ENCODE data around the gene CTSA.
A peak's percentile ranks its signal among the peaks of the same experiment; 100 is the strongest.
"Not testable (repeated sequence)": the region's sequence is repeated elsewhere in the genome, so short reads cannot be mapped to it uniquely, and the experiment has no call there.

CTSA gene

GRCh38 chr20:45919542-45920399, 28.6 kb downstream of the CTSA start:
- DNase-seq, result no peak

GRCh38 chr20:45920462-45921336, 29.6 kb downstream of the CTSA start:
- no peak for DNase-seq

- no peak for DNase-seq
Observed at GRCh38 chr20:45921337-45922189, 30.4 kb downstream of the CTSA start.

GRCh38 chr20:45924391-45925261, 33.5 kb downstream of the CTSA start:
- peak; percentile 68 for DNase-seq

DNA sequence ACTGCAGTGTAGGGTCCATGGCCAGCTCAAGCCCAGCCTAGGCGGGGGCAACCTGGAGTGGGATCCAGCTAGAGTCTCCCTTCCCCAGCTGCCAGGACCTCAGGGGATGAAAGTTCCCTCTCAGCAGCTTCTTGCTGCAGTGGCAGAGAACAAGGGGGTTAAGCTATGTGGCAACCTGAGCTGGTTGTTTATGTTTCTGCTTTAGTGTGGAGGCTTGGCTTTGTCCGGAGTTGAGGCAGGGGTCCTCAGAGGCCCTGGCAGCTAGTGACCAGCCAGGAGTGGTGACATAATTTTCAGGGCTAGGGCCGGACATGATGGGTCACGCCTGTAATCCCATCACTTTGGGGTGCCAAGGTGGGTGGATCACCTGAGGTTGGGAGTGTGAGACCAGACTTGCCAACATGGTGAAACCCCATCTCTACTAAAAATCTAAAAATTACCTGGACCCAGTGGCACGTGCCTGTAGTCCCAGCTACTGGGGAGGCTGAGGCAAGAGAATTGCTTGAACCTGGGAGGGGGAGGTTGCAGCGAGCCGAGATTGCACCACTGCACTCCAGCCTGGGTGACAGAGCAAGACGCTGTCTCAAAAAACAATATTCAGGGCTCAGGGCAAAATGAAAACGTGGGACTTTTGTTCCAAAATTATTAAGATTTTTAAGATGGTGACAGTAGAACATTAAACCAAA, 34.8 kb downstream of the CTSA start:
- DNase-seq, result no peak

GRCh38 chr20:45926731-45927070, 35.6 kb downstream of the CTSA start:
- DNase-seq, result no peak

GRCh38 chr20:45927071-45927878, 36.1 kb downstream of the CTSA start:
- peak; percentile 42 for DNase-seq

DNA sequence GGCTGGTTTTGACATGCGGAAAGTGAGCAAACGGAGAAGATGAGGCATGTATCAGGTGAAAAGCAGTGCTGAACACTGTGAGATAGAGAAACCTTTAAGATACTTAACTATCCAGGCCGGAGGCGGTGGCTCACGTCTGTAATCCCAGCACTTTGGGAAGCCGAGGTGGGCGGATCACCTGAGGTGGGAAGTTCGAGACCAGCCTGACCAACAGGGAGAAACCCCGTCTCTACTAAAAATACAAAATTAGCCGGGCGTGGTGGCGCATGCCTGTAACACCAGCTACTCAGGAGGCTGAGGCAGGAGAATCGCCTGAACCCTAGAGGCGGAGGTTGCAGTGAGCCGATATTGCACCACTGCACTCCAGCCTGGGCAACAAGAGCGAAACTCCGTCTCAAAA, 40.5 kb downstream of the CTSA start:
- DNase-seq, result not testable (repeated sequence)

DNA sequence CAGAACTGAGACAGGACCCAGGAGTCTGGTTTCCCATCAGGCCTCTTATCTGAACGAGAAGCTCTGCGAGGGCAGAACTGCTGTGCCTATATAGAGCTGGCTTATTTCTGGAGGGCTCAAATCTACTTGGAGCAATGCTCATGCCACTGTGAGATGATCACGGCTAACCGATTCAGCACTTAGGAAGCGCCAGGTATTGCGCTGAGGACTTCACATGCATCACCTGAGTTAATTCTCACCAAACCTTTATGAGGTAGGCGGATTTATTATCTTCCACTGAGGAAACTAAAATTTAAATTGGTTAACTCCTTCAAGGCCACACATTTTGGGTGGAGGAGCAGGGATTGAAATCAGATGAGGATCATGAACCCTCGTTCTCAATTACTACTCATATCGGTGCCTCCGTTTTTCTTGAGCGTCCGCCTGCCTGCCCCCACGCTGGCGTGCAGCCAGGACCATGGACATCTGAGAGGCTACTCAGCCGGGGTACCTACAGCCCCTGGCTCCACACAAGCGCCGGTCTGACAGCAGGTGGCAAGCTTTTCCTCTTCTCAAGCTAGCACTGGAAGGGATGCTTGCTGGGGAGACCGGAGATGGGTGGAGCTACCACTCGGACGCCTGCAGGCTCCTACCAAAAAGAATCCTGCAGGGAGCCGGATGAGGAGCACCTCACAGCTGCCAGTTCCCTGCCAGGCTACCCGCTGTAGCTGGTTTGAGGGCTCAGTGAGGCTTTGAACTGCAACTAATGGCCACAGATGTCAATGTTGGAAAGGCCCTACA, 42.3 kb downstream of the CTSA start:
- DNase-seq, result peak; percentile 96

DNA sequence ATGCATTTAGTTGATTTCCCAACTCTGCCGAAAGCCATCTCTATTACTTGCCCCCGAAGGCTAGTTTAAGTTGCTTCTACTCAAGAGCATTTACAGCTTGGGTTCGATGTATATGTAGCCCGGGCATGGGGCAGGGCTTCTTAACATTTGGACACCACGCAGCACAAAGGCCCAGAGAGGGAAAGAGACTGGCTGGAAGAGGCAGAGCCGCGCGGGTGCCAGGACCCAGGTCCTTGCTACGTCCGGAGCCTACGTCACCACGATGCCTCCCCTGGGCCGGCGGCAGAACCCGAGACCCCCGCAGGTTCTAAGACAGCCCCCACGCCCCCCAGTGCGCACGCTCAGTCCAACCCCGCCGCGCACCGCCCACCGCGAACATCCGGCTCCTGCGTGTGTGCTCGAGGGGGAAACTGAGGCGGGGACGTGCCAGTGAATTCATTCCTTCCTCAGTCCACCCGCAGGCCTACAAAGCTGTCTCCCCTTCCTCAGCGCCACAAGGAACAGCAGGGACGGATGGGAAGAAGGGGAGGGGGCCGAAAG, 43.0 kb downstream of the CTSA start:
- peak; percentile 81 for DNase-seq

GRCh38 chr20:45934586-45935415, 43.7 kb downstream of the CTSA start, which contains the start of gene PCIF1:
TSS of gene PCIF1 (plus strand) at chr20:45934683. CDS start at chr20:45939000, 4,317 bp downstream.
- peak; percentile 99 for DNase-seq

DNA sequence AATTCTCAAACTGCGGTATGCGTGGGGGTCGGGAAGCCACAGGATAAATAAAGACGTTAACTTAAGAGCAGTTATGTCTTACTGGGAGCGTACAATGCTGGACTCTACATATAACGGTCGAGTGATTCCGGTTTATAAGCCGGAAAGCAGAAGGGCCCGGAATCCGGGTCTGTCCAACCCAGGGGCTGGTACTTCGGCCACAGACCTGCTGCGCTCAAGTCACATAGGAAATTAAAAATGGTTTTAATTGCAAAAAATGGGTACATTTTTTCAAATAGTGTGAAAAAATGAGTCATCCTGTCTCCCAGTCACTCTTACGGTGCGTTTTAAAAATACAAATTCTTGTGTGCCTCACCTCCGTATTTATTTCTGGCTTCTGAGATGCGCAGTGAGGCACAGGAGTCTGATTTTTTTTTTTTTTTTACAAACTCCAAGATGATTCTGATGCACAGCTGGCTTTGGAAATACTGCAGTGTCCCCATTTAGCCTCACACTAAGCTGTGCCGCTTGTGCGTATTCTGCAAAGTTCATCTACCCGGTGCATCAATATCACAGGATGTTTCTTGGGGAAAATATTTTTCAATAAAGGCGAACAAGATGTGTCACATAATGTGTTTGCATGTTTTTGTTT, 44.4 kb downstream of the CTSA start:
- DNase-seq, result no peak

GRCh38 chr20:45937765-45938164, 46.6 kb downstream of the CTSA start:
- no peak for DNase-seq

- DNase-seq, result peak; percentile 31
Observed at GRCh38 chr20:45938727-45939438, 47.7 kb downstream of the CTSA start.

- DNase-seq, result no peak
Observed at GRCh38 chr20:45940053-45940452, 48.9 kb downstream of the CTSA start.

GRCh38 chr20:45940469-45940868, 49.3 kb downstream of the CTSA start:
- no peak for DNase-seq

DNA sequence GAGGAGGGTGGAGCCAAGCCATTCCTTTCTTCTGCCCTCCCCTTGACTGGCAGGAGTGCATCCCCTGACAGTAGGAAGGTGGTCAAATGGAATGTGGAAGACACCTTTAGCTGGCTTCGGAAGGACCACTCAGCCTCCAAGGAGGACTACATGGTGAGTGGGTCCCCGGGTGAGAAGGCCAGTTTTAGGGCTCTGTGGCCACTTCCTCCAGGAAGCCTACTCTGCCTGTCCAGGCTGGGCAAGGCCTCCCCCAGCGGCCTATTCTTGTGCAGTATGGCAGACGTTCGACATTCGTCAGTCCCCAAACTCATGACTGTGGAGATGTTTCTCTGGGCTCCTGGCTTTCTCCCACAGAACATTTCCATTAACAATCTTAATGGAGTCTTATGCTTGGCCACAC, 52.5 kb downstream of the CTSA start:
- DNase-seq, result no peak

All from DMS53 (cell line).